NB4 (cell line): ENCODE measurements around the gene PDE4D.

Experiments used
- CTCF ChIP-seq: IDR thresholded peaks from one replicate; pipeline ENCODE4 v1.5.1; 2012; ENCODE audit warnings: low read depth, low read length
- TF ChIP-seq, protein P1 (sequence below): IDR thresholded peaks from 2 replicates; pipeline ENCODE4 v1.6.1; 2011; ENCODE audit warnings: low read depth, low read length

DNA sequence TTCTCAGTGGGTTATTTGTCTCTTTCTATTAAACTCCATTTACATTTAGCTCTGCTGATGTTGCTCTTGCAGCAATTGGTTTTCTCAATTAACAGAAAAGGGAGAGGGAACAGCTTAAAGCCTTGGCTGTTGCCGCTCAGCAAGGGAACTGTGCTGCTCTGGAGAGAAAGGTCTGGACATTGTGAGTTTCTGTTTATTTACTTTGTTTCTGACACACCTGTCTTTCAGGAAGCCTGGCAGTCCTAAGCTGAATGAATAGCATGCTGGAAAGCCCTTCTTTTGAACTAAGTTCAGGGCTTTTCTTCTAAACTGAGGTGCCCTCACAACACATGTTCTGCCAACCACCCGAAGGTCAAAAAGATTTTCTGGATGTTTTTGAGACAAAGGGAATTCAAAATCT, 491.9 kb downstream of the PDE4D start:
- TF ChIP-seq CTCF: no peak
- TF ChIP-seq, protein P1, sequence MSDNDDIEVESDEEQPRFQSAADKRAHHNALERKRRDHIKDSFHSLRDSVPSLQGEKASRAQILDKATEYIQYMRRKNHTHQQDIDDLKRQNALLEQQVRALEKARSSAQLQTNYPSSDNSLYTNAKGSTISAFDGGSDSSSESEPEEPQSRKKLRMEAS: no peak
